ENCODE data around the gene CSF3. TPM values are rescaled to one million over a fixed set of nuclear protein-coding genes. Genes with fewer than 3 reads are reported as not detected.
"Not testable (repeated sequence)": the region's sequence is repeated elsewhere in the genome, so short reads cannot be mapped to it uniquely, and the experiment has no call there.

Gene CSF3
- total RNA-seq, 1 experiment from 2014 or later = not detected

- DNase-seq (ENCODE audit: extremely low read depth, low read depth) = no peak
Measured at GRCh38 chr17:39996800-39997199, 18.4 kb upstream of the CSF3 start.

- no peak for DNase-seq (ENCODE audit: extremely low read depth, low read depth)
Measured at GRCh38 chr17:39997543-39997942, 17.7 kb upstream of the CSF3 start.

- no peak for DNase-seq (ENCODE audit: extremely low read depth, low read depth)
Measured at GRCh38 chr17:39999067-39999466, 16.2 kb upstream of the CSF3 start.

DNA sequence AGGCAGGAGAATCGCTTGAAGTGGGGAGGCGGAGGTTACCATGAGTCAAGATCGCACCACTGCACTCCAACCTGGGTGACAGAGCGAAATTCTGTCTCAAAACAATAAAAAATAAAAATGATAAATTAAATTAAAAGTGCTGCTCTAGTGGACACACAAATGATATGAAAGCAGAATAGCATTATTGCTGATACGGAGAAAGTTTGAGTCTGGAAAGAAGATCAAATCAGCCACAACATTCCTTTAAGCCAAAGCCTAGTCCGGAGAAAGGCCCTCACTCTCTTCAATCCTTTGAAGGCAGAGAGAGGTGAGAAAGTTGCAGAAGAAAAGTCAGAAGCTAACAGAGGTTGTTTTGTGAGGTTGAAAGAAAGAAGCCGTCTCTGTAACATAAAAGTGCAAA is 15.1 kb upstream of the CSF3 start:
- DNase-seq (ENCODE audit: extremely low read depth, low read depth) = no peak

DNA sequence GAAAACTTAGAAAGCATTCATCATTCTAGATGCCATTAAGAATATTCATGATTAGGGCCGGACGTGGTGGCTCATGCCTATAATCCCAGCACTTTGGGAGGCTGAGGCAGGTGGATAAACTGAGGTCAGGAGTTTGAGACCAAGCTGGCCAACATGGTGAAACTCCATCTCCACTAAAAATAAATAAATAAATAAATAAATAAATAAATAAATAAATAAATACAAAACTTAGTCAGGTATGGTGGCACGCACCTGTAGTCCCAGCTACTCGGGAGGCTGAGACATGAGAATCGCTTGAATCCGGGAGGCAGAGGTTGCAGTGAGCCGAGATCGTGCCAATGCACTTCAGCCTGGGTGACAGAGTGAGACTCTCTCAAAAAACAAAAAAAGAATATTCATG is 13.9 kb upstream of the CSF3 start:
- DNase-seq (ENCODE audit: extremely low read depth, low read depth) = not testable (repeated sequence)

- DNase-seq (ENCODE audit: extremely low read depth, low read depth) = no peak
Measured at GRCh38 chr17:40004072-40004471, 11.2 kb upstream of the CSF3 start.

GRCh38 chr17:40004712-40005111 is 10.5 kb upstream of the CSF3 start:
- DNase-seq (ENCODE audit: extremely low read depth, low read depth) = no peak

DNA sequence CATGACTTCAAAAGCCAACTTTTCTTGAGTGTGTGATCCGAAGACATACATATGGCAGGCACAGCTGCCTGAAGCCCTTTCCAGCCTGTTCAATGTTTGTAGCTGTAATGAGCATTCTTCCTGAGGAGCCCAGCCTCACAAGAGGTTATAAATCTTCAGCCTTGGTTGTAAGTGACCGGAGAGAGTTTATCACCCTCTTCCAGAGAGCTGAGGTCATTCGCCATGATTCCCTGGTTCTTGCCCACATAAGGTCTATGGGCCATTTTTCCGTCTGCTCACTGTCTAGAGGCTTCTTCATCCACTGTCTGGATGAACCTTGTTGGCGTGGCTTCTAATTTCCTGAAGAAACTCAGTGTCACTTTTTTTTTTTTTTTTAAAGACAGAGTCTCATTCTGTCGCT is 9.7 kb upstream of the CSF3 start:
- no peak for DNase-seq (ENCODE audit: extremely low read depth, low read depth)

- not testable (repeated sequence) for DNase-seq (ENCODE audit: extremely low read depth, low read depth)
Measured at GRCh38 chr17:40010946-40011500, 4.2 kb upstream of the CSF3 start.

DNA sequence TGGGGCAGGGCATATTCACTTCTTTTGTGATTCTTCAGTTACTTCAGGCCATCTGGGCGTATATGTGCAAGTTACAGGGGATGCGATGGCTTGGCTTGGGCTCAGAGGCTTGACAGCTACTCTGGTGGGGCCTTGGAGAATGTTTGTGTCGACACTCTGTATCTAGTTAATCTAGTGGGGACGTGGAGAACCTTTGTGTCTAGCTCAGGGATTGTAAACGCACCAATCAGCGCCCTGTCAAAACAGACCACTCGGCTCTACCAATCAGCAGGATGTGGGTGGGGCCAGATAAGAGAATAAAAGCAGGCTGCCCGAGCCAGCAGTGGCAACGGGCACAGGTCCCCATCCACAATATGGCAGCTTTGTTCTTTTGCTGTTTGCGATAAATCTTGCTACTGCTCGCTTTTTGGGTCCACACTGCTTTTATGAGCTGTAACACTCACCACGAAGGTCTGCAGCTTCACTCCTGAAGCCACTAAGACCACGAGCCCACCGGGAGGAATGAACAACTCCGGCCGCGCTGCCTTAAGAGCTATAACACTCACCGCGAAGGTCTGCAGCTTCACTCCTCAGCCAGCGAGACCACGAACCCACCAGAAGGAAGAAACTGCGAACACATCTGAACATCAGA is 3.1 kb upstream of the CSF3 start:
- DNase-seq (ENCODE audit: extremely low read depth, low read depth) = not testable (repeated sequence)

GRCh38 chr17:40014375-40014980 is 762 bp upstream of the CSF3 start:
- DNase-seq (ENCODE audit: extremely low read depth, low read depth) = no peak

GRCh38 chr17:40015998-40016985 is 1.1 kb downstream of the CSF3 start:
- DNase-seq (ENCODE audit: extremely low read depth, low read depth) = no peak

- no peak for DNase-seq (ENCODE audit: extremely low read depth, low read depth)
Measured at GRCh38 chr17:40017422-40018080, 2.3 kb downstream of the CSF3 start.

GRCh38 chr17:40018211-40019121 is 3.2 kb downstream of the CSF3 start:
- DNase-seq (ENCODE audit: extremely low read depth, low read depth) = no peak

DNA sequence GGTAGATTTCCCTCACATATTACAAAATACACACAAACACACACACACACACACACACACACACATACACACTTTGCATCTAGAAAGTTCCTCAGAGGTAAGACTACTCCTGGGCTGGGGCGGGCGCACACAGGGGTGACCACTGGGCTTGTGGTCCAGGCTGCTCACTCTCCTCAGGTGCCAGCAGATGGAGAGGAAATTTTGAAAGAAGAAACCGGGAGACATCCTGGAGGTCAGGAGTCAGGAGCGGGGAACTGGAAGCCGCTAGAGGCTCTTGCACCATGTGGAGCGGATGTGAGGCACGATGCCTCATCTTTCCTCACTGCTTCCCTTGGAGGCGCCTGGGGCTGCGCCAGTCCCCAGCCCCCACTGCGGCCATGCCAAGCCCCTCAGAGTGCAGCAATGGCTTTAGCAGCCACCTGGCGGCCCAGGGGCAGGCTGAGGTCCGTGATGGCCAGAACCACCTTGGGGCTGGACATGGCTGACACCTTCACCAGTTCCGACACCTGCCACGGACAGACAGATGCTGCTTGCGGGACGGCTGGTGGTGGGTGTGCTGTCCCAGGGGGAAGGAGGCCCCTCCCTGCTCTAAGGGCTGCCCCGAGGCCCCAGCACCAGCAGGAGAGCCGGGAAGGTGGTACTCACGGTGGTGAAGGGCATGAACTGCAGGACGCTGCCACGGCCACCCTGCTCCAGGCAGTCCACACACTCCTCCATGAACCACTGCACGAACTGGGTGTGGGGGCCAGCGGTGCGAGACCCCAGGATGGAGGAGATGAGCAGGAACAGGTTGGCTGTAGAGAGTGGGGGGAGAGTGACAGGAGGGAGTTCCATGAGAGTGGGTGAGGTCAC is 4.1 kb downstream of the CSF3 start:
- DNase-seq (ENCODE audit: extremely low read depth, low read depth) = no peak

GRCh38 chr17:40020146-40020545 is 4.9 kb downstream of the CSF3 start:
- DNase-seq (ENCODE audit: extremely low read depth, low read depth) = no peak

- DNase-seq (ENCODE audit: extremely low read depth, low read depth) = no peak
Measured at GRCh38 chr17:40021451-40021971, 6.3 kb downstream of the CSF3 start.

DNA sequence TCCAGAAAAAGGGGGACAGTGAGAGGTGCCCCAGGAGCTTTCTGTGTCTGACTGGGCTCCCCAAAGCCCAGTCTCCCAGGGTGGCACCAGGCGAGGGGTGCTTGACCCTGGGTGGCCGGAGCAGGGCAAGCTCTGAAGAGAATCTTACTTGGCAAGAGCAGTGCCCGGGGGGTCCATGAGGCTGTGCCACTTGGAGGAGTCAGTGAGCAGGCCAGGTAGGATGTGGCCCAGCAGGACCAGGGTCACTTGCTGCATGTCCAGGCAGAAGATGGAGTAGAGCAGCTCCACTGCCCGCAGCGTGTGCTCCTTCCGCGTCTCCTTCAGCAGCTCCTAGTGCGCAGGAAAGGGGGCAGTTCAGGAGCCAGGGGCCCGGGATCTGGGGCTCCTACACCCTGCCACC is 7.3 kb downstream of the CSF3 start:
- DNase-seq (ENCODE audit: extremely low read depth, low read depth) = no peak

All from NCI-H460 (cell line).